Measurements from ENCODE around the gene METTL6. TPM values are rescaled to one million over a fixed set of nuclear protein-coding genes. Genes with fewer than 3 reads are reported as not detected.

The METTL6 gene
- total RNA-seq, 1 experiment from 2014 or later = 24.4 TPM

DNA sequence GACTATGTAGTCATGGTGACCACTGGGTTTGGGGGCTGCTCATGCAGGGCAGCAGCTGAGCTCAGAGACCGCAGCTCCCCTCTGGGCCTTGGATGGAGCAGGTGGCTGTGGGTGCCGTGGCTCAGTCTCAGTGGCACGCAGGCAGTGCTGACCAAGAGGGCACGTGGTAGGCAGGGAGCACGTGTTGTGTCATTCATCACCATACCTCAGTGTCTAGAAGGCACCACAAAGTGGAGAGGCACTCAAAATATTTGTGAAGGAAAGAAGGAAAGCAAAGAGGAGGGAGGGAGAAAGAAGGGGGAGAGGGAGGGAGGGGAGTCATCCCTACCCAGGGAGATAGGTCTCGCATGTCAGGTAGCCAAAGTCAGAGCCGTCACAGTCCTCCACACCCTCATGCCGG, 26.2 kb upstream of the METTL6 start:
- no TSS peak for BruUV-seq (replicated peaks)
- H3K9me3 ChIP-seq (ENCODE audit: low read depth, low read length, poor library complexity, severe bottlenecking) = no peaks in the 10 kb centered on the region
- no peak overlapping the region for H3K27ac ChIP-seq (ENCODE audit: low read depth, low read length, poor library complexity, severe bottlenecking)
- no peak overlapping the region for H3K4me3 ChIP-seq (ENCODE audit: low read depth, low read length, poor library complexity, severe bottlenecking)
- no peak for TF ChIP-seq EZH2 (IDR thresholded peaks at IDR 0.05; ENCODE audit: borderline replicate concordance, low read depth, low read length, poor library complexity, severe bottlenecking)
- TF ChIP-seq, protein P1, sequence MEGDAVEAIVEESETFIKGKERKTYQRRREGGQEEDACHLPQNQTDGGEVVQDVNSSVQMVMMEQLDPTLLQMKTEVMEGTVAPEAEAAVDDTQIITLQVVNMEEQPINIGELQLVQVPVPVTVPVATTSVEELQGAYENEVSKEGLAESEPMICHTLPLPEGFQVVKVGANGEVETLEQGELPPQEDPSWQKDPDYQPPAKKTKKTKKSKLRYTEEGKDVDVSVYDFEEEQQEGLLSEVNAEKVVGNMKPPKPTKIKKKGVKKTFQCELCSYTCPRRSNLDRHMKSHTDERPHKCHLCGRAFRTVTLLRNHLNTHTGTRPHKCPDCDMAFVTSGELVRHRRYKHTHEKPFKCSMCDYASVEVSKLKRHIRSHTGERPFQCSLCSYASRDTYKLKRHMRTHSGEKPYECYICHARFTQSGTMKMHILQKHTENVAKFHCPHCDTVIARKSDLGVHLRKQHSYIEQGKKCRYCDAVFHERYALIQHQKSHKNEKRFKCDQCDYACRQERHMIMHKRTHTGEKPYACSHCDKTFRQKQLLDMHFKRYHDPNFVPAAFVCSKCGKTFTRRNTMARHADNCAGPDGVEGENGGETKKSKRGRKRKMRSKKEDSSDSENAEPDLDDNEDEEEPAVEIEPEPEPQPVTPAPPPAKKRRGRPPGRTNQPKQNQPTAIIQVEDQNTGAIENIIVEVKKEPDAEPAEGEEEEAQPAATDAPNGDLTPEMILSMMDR (conservative IDR thresholded peaks at IDR 0.05; ENCODE audit: low read depth, low read length) = no peak
- no peaks in the 10 kb centered on the region for H3K27me3 ChIP-seq (replicated peaks; ENCODE audit: insufficient read depth, low read depth, low read length, poor library complexity)
- no peaks in the 10 kb centered on the region for H3K36me3 ChIP-seq (ENCODE audit: insufficient read depth, low read length, poor library complexity, severe bottlenecking)
- POLR2A ChIA-PET (ENCODE audit: low non-redundant PET) = no interaction called here
- intact Hi-C loops (cut with micrococcal nuclease; ENCODE audit: unreplicated experiment) = no loop called here
- CTCF ChIA-PET = no interaction called here
- H3K4me1 ChIP-seq (ENCODE audit: insufficient read depth, low read length, poor library complexity, severe bottlenecking) = no peaks in the 10 kb centered on the region
- DNase-seq (ENCODE audit: low spot score) = no peak

DNA sequence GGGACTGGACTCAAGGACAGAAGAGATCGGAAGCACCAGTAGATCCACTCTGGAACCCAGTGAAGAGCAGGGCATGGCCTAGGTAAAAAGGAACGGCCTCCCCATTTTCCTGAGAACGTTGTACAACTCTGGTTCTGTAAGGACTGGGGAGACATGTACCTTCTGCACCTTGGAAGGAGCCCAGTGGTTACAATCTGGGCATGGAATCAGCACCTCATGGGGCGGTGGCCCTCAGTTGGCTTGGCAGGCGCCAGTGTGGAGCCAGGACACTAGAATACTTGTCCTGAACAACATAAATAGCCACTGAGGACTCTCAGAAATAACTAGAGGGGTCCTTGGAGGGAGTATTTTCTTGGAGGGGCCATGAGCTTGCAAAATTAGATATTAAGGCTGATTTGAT, 25.6 kb upstream of the METTL6 start:
- no peaks in the 10 kb centered on the region for H3K4me1 ChIP-seq (ENCODE audit: insufficient read depth, low read length, poor library complexity, severe bottlenecking)
- no peak overlapping the region for H3K27ac ChIP-seq (ENCODE audit: low read depth, low read length, poor library complexity, severe bottlenecking)
- DNase-seq (ENCODE audit: low spot score) = no peak
- H3K27me3 ChIP-seq (replicated peaks; ENCODE audit: insufficient read depth, low read depth, low read length, poor library complexity) = no peaks in the 10 kb centered on the region
- no peaks in the 10 kb centered on the region for H3K9me3 ChIP-seq (ENCODE audit: low read depth, low read length, poor library complexity, severe bottlenecking)
- CTCF ChIA-PET = no interaction called here
- no peak for TF ChIP-seq EZH2 (IDR thresholded peaks at IDR 0.05; ENCODE audit: borderline replicate concordance, low read depth, low read length, poor library complexity, severe bottlenecking)
- no TSS peak for BruUV-seq (replicated peaks)
- POLR2A ChIA-PET (ENCODE audit: low non-redundant PET) = no interaction called here
- H3K36me3 ChIP-seq (ENCODE audit: insufficient read depth, low read length, poor library complexity, severe bottlenecking) = no peaks in the 10 kb centered on the region
- H3K4me3 ChIP-seq (ENCODE audit: low read depth, low read length, poor library complexity, severe bottlenecking) = no peak overlapping the region
- intact Hi-C loops (cut with micrococcal nuclease; ENCODE audit: unreplicated experiment) = no loop called here

DNA sequence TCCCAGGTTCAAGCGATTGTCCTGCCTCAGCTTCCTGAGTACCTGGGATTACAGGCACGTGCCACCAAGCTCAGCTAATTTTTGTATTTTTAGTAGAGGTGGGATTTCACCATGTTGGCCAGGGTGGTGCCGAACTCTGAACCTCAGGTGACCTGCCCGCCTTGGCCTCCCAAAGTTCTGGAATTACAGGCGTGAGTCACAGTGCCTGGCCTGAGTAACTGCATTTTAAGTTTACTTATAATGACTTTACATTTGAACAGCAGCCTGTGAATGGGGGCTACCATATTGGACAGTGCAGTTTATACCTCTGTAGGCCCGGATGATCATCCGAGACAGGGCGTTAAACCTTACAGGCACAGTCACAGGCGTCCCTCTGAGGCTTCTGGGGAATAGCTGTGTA, 24.8 kb upstream of the METTL6 start:
- TF ChIP-seq, protein P1 (conservative IDR thresholded peaks at IDR 0.05; ENCODE audit: low read depth, low read length) = no peak
- no peak for TF ChIP-seq EZH2 (IDR thresholded peaks at IDR 0.05; ENCODE audit: borderline replicate concordance, low read depth, low read length, poor library complexity, severe bottlenecking)
- Histone ChIP-seq H3K4me1 (ENCODE audit: insufficient read depth, low read length, poor library complexity, severe bottlenecking) (no peaks in the 10 kb centered on the region), H3K9me3 (ENCODE audit: low read depth, low read length, poor library complexity, severe bottlenecking) (no peaks in the 10 kb centered on the region), H3K4me3 (ENCODE audit: low read depth, low read length, poor library complexity, severe bottlenecking) (no peak overlapping the region), H3K27me3 (replicated peaks; ENCODE audit: insufficient read depth, low read depth, low read length, poor library complexity) (no peaks in the 10 kb centered on the region), H3K36me3 (ENCODE audit: insufficient read depth, low read length, poor library complexity, severe bottlenecking) (no peaks in the 10 kb centered on the region), H3K27ac (ENCODE audit: low read depth, low read length, poor library complexity, severe bottlenecking) (no peak overlapping the region)
- intact Hi-C loops (cut with micrococcal nuclease; ENCODE audit: unreplicated experiment) = no loop called here
- POLR2A ChIA-PET (ENCODE audit: low non-redundant PET) = no interaction called here
- no peak for DNase-seq (ENCODE audit: low spot score)
- CTCF ChIA-PET = no interaction called here
- no TSS peak for BruUV-seq (replicated peaks)

All from A673 (cell line).